Hepatocyte (in vitro differentiated cells): ENCODE measurements around the gene CYSTM1. TPM values are rescaled to one million over a fixed set of nuclear protein-coding genes. Genes with fewer than 3 reads are reported as not detected.

Experiments
- DNase-seq: peaks from one replicate; pipeline ENCODE4 v3.0.0-alpha.2; 2016; ENCODE audit warnings: low spot score
- H2AFZ ChIP-seq: fragments of 200-600 bp; sonication (generic); 2 replicates; pipeline ENCODE4 v1.6.0; 2016; ENCODE audit warnings: antibody characterized with exemption, mild to moderate bottlenecking
- H3K27ac ChIP-seq: fragments of 200-600 bp; sonication (generic); 2 replicates; pipeline ENCODE4 v1.5.1; 2016; ENCODE audit warnings: mild to moderate bottlenecking
- H3K27me3 ChIP-seq: fragments of 200-600 bp; sonication (generic); 2 replicates; pipeline ENCODE4 v1.6.1; 2016
- H3K36me3 ChIP-seq: fragments of 200-600 bp; sonication (generic); replicated peaks from 2 replicates; pipeline ENCODE4 v1.5.1; 2016; ENCODE audit warnings: low read depth; ENCODE audit not compliant: insufficient read depth
- H3K4me1 ChIP-seq: fragments of 200-600 bp; sonication (generic); 2 replicates; pipeline ENCODE4 v1.5.1; 2016; ENCODE audit warnings: mild to moderate bottlenecking, moderate library complexity; ENCODE audit not compliant: insufficient read depth
- H3K4me2 ChIP-seq: fragments of 200-600 bp; sonication (generic); 2 replicates; pipeline ENCODE4 v1.6.0; 2016
- H3K4me3 ChIP-seq: fragments of 200-600 bp; sonication (generic); 2 replicates; pipeline ENCODE4 v1.5.1; 2016; ENCODE audit warnings: mild to moderate bottlenecking
- H3K79me2 ChIP-seq: fragments of 200-600 bp; sonication (generic); 2 replicates; pipeline ENCODE4 v1.6.0; 2017; ENCODE audit warnings: mild to moderate bottlenecking
- H3K9me2 ChIP-seq: fragments of 200-600 bp; sonication (generic); replicated peaks from 2 replicates; pipeline ENCODE4 v1.6.0; 2017; ENCODE audit warnings: mild to moderate bottlenecking; ENCODE audit not compliant: insufficient read depth
- H3K9me3 ChIP-seq: fragments of 200-600 bp; sonication (generic); 2 replicates; pipeline ENCODE4 v1.5.1; 2016; ENCODE audit warnings: low read depth, mild to moderate bottlenecking
- H4K20me1 ChIP-seq: fragments of 200-600 bp; sonication (generic); 2 replicates; pipeline ENCODE4 v1.6.0; 2016; ENCODE audit warnings: mild to moderate bottlenecking; ENCODE audit not compliant: insufficient read depth, poor library complexity, severe bottlenecking
- EZH2 ChIP-seq: fragments of 200-600 bp; sonication (generic); IDR thresholded peaks from 2 replicates; pipeline ENCODE4 v1.6.1; 2016; ENCODE audit warnings: antibody characterized with exemption, mild to moderate bottlenecking, borderline replicate concordance
- EZH2phosphoT487 ChIP-seq: fragments of 200-600 bp; sonication (generic); IDR thresholded peaks from one replicate; pipeline ENCODE4 v1.6.1; 2018; ENCODE audit warnings: antibody characterized with exemption, mild to moderate bottlenecking, low read depth, moderate library complexity; ENCODE audit not compliant: unreplicated experiment, severe bottlenecking
- WGBS: methylation state at CpG from one replicate; pipeline ENCODE4 v1.1.6; 2016; ENCODE audit warnings: low lambda C conversion rate; ENCODE audit errors: missing lambda C conversion rate; 5-methylcytosine and 5-hydroxymethylcytosine counted together
- polyA plus RNA-seq: library from polyadenylated mRNA; unstranded; fragments of >200 nt; fragmentation: Nextera tagmentation; extraction: Ambion mirVana; gene quantifications from 2 replicates; pipeline ENCODE4 v1.2.1, GENCODE V29; 2016
- total RNA-seq: library from RNA; depleted of rRNA; stranded (reverse); fragments of >200 nt; gene quantifications from 2 replicates; pipeline ENCODE4 v1.2.3, GENCODE V29; 2014
- TF ChIP-seq, protein P1 (sequence below): fragments of 200-600 bp; sonication (generic); IDR thresholded peaks from 2 replicates; pipeline ENCODE4 v1.5.1; 2016; ENCODE audit warnings: antibody characterized with exemption, mild to moderate bottlenecking; ENCODE audit not compliant: poor library complexity

The CYSTM1 gene
- total and polyA plus RNA-seq, 2 experiments from 2014 or later, result 111 to 262 TPM

DNA sequence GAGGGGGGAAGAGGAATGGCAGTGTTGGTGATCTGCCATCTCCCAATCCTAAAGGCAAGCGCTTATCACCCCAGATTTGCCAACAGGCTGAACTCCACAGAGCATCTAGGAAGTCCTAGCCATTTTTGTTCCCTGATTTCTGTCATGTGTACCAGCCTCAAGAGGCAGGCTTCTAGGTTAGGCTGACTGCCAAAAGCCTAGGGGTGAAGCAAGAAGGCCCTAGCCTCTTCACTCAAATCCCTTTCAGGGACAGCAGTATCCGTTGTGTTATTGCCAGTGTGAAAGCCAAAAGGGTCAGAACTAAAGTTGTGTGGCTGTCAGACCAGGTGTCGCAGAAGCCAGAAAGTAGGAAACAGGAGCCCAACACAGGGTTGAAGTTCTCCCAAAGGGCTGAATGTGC is 34.6 kb upstream of the CYSTM1 start:
- no peak overlapping the region for H3K27ac ChIP-seq
- no peak overlapping the region for H2AFZ ChIP-seq
- TF ChIP-seq, protein P1, sequence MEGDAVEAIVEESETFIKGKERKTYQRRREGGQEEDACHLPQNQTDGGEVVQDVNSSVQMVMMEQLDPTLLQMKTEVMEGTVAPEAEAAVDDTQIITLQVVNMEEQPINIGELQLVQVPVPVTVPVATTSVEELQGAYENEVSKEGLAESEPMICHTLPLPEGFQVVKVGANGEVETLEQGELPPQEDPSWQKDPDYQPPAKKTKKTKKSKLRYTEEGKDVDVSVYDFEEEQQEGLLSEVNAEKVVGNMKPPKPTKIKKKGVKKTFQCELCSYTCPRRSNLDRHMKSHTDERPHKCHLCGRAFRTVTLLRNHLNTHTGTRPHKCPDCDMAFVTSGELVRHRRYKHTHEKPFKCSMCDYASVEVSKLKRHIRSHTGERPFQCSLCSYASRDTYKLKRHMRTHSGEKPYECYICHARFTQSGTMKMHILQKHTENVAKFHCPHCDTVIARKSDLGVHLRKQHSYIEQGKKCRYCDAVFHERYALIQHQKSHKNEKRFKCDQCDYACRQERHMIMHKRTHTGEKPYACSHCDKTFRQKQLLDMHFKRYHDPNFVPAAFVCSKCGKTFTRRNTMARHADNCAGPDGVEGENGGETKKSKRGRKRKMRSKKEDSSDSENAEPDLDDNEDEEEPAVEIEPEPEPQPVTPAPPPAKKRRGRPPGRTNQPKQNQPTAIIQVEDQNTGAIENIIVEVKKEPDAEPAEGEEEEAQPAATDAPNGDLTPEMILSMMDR, result no peak
- TF ChIP-seq EZH2phosphoT487 (no peak), EZH2 (no peak)
- no peaks in the 10 kb centered on the region for H3K9me2 ChIP-seq
- no peak overlapping the region for H3K4me3 ChIP-seq
- peaks cover 3% of the 10 kb centered on the region for H3K27me3 ChIP-seq
- peaks cover 4% of the 10 kb centered on the region for H3K79me2 ChIP-seq
- no peaks in the 10 kb centered on the region for H3K9me3 ChIP-seq
- peaks cover 2% of the 10 kb centered on the region for H3K4me1 ChIP-seq
- H4K20me1 ChIP-seq, result peaks cover 6% of the 10 kb centered on the region
- 88% methylated on average over 3 of the region's 3 CpGs for WGBS
- no peak for DNase-seq
- no peaks in the 10 kb centered on the region for H3K36me3 ChIP-seq
- no peak overlapping the region for H3K4me2 ChIP-seq

DNA sequence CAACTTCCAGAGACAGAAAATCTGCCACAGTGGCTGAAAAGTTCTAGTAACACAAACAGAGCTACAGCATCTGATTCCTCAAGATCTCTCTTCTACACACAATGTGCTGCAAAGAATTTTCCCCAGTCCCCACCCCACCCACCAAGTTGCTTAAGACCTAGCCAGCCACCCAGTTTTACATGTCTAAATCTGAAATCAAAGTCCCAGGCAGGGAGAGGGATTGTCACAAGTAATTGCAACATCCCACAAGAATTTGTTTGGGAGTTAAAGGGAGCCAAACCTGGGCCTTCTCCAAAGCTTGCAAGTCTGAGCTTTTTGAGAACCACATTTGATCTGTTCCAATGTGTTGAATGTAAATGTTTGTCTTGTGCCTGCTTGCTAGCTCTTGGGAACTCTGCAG is 33.7 kb upstream of the CYSTM1 start:
- Histone ChIP-seq H2AFZ (no peak overlapping the region), H4K20me1 (peaks cover 8% of the 10 kb centered on the region), H3K36me3 (no peaks in the 10 kb centered on the region), H3K4me3 (no peak overlapping the region), H3K4me2 (no peak overlapping the region), H3K27me3 (peaks cover 8% of the 10 kb centered on the region), H3K79me2 (peaks cover 4% of the 10 kb centered on the region), H3K4me1 (peaks cover 8% of the 10 kb centered on the region), H3K9me2 (no peaks in the 10 kb centered on the region), H3K9me3 (no peaks in the 10 kb centered on the region), H3K27ac (no peak overlapping the region)
- no peak for DNase-seq
- TF ChIP-seq EZH2, result no peak
- TF ChIP-seq, protein P1, result no peak
- no peak for TF ChIP-seq EZH2phosphoT487

DNA sequence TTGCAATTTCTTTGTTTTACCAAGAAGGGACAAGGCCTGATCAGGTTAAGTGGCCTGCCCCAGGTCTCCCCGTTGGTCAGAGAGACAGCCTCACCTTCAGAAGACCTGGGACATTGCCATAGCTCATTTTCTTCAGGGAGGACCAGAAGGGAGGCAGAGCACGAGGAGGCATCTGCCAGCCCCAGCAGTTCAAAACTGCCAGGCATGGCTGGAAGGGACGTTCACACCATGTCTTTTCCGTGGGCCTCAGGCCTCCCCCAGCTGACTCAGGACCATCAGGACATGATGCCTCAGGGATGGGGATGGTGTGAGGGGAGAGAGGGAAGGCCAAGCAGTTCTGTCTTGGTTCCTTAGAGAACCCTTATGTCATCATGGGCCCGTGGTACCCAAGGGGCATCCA is 32.7 kb upstream of the CYSTM1 start:
- no peaks in the 10 kb centered on the region for H3K9me2 ChIP-seq
- peaks cover 12% of the 10 kb centered on the region for H3K4me1 ChIP-seq
- no peak overlapping the region for H3K4me2 ChIP-seq
- H3K4me3 ChIP-seq, result no peak overlapping the region
- H3K36me3 ChIP-seq, result no peaks in the 10 kb centered on the region
- peaks cover 18% of the 10 kb centered on the region for H3K27me3 ChIP-seq
- no peaks in the 10 kb centered on the region for H3K9me3 ChIP-seq
- 78% methylated on average over 5 of the region's 5 CpGs for WGBS
- no peak overlapping the region for H3K27ac ChIP-seq
- TF ChIP-seq EZH2 (no peak), EZH2phosphoT487 (no peak)
- TF ChIP-seq, protein P1, result no peak
- peaks cover 8% of the 10 kb centered on the region for H4K20me1 ChIP-seq
- H3K79me2 ChIP-seq, result peaks cover 4% of the 10 kb centered on the region
- DNase-seq, result no peak
- H2AFZ ChIP-seq, result no peak overlapping the region

DNA sequence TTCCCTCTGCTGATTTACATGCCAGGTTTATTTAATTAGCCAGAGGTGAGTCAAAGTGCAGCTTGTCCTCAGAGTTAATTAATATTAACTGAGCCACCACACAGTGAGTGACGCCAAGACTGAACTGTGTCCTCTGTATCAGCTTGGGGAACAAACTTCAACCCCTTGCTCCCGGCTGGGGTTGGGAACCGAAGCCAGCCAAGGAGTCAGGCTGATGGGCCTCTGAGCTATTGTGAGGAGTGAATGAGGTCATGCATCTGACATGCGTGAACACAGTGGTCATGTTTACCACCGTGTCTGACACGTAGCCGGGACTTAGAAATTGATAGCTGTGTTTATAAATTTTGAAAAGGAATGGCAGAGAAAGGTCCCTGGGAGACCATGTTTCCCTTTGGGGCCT is 32.1 kb upstream of the CYSTM1 start:
- TF ChIP-seq EZH2 (no peak), EZH2phosphoT487 (no peak)
- TF ChIP-seq, protein P1, result no peak
- 77% methylated on average over 7 of the region's 7 CpGs for WGBS
- peak; percentile 39 for DNase-seq
- Histone ChIP-seq H3K9me3 (no peaks in the 10 kb centered on the region), H3K4me3 (no peak overlapping the region), H3K36me3 (no peaks in the 10 kb centered on the region), H3K79me2 (peaks cover 4% of the 10 kb centered on the region), H3K4me1 (peaks cover 12% of the 10 kb centered on the region), H4K20me1 (peaks cover 8% of the 10 kb centered on the region), H2AFZ (no peak overlapping the region), H3K4me2 (no peak overlapping the region), H3K27ac (no peak overlapping the region), H3K9me2 (no peaks in the 10 kb centered on the region), H3K27me3 (peaks cover 24% of the 10 kb centered on the region)
